Activated CD4-positive, alpha-beta T cell treated with anti-CD3 and anti-CD28 coated beads, Interleukin-2, Interleukin-6, amounts not matched to agents 100 ng/mL and 50 ng/mL, durations not matched to agents 16 hours and 8 hours (primary cell): Measurements from ENCODE around the gene MACROD2.

Experiments used
- DNase-seq: peaks from one replicate; pipeline ENCODE4 v3.0.0-alpha.2; 2020

The MACROD2 gene

GRCh38 chr20:14064333-14064732 lies 69.0 kb downstream of the MACROD2 start:
- DNase-seq: no peak

GRCh38 chr20:14064921-14065320 lies 69.6 kb downstream of the MACROD2 start:
- DNase-seq: no peak

DNA sequence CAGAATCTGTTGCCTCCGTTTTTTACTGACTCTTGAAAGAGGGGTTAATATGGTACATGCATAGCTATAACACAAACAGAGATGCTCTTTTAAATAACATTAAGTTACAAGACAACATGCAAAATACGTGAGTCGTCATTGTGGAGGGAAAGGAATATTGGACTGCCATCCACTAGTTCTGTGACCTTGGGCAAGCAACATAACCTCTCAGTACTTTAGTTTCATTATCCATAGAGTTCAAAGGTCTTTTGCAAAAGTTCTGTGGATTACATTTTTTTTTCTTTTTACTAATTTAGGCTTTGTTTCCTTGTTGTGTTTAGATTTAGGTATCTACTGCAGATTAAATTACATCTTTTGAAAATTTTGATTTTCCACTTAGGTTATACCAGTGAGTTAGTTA lies 70.5 kb downstream of the MACROD2 start:
- DNase-seq: no peak

DNA sequence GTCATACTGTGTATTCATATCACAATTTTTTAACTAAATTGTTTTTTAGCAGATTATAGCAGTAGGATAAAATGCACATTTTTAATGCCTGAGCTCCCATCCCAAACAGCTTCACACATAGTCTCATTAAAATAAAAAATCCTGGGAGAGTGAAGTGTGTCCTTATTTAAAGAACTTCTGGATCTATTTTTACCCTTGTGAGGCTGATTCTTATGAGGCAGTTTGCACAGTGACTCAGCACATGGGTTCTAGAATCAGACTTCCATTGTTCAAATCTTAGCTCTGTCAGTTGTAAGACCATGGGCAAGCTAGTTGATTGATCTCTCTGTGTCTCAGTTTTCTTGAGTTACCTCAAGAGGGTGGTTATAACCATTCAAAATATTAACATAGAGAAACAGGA lies 72.3 kb downstream of the MACROD2 start:
- no peak for DNase-seq

DNA sequence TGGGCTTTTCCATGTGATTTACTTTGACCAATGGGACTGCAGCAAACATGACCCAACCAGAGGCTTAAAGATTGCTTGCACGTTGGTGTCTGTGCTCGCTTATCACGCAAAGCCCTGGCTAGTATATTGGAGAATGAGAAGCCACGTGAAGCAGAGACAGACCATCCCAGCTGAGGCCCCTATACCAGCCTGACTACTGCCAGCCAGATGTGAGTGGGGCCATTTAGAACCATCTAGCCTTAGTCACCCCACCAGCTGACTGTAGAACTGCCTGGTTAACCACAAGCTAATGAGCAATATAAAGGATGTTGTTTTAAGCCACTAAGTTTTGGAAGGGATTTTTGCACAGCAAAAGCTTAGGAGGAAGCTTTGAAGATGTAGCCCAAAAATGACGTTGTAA lies 74.5 kb downstream of the MACROD2 start:
- DNase-seq: no peak

- no peak for DNase-seq
Observed at GRCh38 chr20:14093652-14094051, 98.3 kb downstream of the MACROD2 start.

GRCh38 chr20:14098261-14098660 lies 102.9 kb downstream of the MACROD2 start:
- no peak for DNase-seq

GRCh38 chr20:14113416-14113815 lies 118.1 kb downstream of the MACROD2 start:
- no peak for DNase-seq

- no peak for DNase-seq
Observed at GRCh38 chr20:14114065-14114704, 118.9 kb downstream of the MACROD2 start.

DNA sequence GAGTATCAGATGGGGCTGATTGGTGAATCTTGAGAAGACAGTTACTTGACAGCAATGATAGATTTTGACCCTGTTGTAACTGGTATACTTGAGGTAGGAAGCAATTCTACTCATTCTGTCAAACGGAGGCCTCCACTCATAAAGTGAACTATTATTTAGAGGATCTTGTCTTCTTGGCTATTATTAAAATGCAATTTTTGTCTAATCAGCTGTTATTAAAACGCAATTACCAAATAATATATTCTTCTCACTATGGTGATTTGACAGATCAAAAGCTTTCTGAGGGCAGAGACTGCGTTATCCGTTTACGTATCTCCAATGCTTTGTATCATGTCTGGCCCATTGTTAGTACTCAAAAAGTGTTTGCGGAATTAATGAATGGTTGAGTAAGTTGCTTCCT lies 120.7 kb downstream of the MACROD2 start:
- no peak for DNase-seq

GRCh38 chr20:14117768-14118167 lies 122.5 kb downstream of the MACROD2 start:
- no peak for DNase-seq

- DNase-seq: no peak
Observed at GRCh38 chr20:14126856-14127255, 131.5 kb downstream of the MACROD2 start.

GRCh38 chr20:14127514-14128223 lies 132.4 kb downstream of the MACROD2 start:
- DNase-seq: no peak

DNA sequence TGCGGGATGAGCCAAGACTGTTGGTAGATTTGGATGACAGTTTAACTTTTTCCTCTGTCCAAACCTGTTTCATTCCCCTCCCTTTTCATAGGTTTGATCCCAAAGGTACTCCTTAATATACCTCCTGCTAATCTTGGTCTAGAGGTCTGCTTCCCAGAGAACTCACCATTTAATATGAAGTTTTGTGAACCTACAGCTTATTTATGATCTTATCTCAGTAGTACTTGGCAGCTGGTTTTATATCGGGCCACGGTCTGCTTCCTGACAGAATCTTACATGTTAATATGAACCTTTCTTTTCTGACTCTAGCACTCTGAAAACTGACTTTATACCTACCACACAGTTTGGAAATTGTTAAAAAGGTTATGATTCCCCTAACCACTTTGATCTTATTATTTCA lies 138.7 kb downstream of the MACROD2 start:
- DNase-seq: no peak

DNA sequence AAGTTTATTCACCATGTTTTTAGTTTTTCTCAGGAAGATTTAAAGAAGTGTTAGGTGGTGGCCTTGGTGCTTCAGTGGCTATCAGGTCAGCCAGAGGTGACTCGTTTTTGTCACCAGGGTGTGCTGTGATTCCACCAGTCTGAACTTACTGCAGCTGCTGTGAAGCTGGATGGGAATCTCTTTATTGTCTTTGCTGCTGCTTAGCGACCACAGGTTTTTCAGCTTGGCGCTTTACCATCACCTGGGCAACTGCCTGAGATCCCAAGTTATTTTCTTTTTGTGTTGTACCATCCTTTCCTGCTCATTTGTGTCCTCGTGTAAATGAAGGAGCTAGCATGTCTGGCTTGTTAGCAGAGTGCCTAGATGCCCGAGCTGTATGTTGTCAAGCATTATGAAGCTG lies 146.9 kb downstream of the MACROD2 start:
- peak; percentile 1 for DNase-seq

- no peak for DNase-seq
Observed at GRCh38 chr20:14142964-14143627, 147.8 kb downstream of the MACROD2 start.

DNA sequence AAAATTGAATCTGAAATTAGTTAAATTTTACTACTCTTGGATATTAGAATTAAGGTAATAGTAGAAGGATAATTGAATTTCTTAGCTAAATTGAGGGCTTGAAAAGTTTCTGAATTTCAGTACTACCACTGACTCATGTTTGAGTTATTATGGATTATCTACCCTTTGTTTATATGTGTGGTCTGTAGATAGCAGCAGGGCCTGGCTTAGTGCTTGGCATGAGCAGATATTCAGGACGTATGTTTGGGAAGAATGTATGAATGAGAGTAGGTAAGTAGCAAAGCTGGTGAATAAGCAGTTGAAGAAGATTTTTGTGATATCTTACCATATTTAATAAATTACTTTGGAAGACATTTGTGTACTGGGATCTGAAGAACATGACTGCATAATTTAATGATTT lies 152.7 kb downstream of the MACROD2 start:
- DNase-seq: no peak

- no peak for DNase-seq
Observed at GRCh38 chr20:14155361-14155760, 160.0 kb downstream of the MACROD2 start.

- no peak for DNase-seq
Observed at GRCh38 chr20:14178528-14178927, 183.2 kb downstream of the MACROD2 start.

DNA sequence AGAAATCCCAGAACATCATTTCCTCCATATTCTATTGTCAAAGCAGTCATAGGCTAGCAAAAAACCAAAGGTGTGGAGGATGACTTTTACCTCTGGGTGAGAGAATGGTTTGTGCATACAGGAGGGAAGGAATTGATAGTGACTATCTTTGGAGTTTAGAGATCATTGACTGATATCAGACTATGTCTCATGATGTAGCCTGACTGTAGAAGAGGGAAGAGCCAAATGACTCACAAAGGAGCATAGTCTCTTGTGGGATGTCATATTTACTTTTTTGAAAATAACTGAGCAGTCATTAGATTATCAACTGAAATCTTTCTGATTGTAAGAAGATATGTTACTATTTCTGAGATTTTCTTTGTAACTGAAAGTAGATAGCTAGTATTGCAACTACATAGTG lies 183.6 kb downstream of the MACROD2 start:
- DNase-seq: no peak

- DNase-seq: no peak
Observed at GRCh38 chr20:14189794-14190402, 194.6 kb downstream of the MACROD2 start.

DNA sequence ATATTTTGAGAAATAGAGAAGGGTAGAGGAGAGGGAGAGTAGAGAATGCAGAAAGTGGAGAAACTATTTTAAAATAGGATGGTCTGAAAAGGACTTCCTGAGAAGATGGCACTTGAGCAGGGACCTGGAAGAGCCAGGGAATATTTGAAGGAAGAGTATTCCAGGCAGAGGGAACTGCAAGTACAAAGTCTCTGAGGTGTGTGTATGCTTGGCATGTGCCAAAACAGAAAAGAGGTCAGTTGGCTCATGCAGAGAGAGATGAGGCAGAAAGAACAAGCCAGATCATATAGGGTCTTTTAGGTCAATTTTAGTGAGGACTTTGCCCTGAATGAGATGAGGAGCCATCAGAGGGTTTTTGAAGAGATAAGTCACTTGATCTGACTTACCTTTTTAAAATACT lies 196.2 kb downstream of the MACROD2 start:
- no peak for DNase-seq

GRCh38 chr20:14193443-14193842 lies 198.1 kb downstream of the MACROD2 start:
- no peak for DNase-seq

DNA sequence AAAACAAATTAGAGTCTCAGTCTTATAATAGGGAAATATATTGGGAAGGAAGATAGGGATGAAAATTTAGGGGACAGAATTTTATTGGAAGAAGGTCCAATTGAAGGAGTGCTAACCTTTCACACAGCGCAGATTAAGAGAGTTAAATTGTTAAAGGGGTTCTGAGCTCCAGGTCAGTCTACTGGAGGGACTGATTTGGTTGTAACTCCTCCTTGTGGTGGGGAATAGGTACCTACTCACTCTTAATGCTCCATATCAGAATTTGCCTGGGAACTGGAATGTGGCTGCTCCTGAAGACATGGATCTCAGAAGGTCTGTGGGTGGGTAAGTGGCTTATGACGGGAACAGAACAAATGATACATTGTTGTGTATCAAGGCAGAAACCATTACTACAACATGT lies 198.6 kb downstream of the MACROD2 start:
- no peak for DNase-seq
